CD4-positive, alpha-beta memory T cell (primary cell): ENCODE results near the gene PRDM15. TPM values are rescaled to one million over a fixed set of nuclear protein-coding genes. Genes with fewer than 3 reads are reported as not detected.

ENCODE experiments used
- CTCF ChIA-PET: fragments of 350-600 bp; sonication (Branson Sonifier 250); formaldehyde crosslinking; loops from one replicate; lab custom pipeline; 2021; ENCODE audit warnings: inconsistent platforms; ENCODE audit not compliant: partially characterized antibody; lab: Charles Lee
- POLR2A ChIA-PET: fragments of 350-600 bp; sonication (Branson Sonifier 250); formaldehyde crosslinking; loops from one replicate; lab custom pipeline; 2021; ENCODE audit not compliant: partially characterized antibody; lab: Charles Lee
- DNase-seq, 5 donors: peaks; one replicate each; pipeline versions ENCODE4 v3.0.0 to v3.0.0-alpha.2; 2020 to 2022; ENCODE audit warnings: mixed read lengths in 1 of 5
- H3K27ac ChIP-seq: one replicate; pipeline ENCODE4 v1.7.0; 2013; ENCODE audit warnings: low read depth, low read length
- H3K27me3 ChIP-seq: 2 replicates; pipeline ENCODE4 v1.7.0; 2013; ENCODE audit warnings: mild to moderate bottlenecking, low read length, moderate library complexity; ENCODE audit not compliant: insufficient read depth
- H3K36me3 ChIP-seq: 2 replicates; pipeline ENCODE4 v1.7.0; 2013; ENCODE audit warnings: mild to moderate bottlenecking, low read length, moderate library complexity; ENCODE audit not compliant: insufficient read depth
- H3K4me1 ChIP-seq: 2 replicates; pipeline ENCODE4 v1.7.0; 2013; ENCODE audit warnings: mild to moderate bottlenecking, low read length, moderate library complexity; ENCODE audit not compliant: insufficient read depth
- H3K4me3 ChIP-seq, 2 donors: one replicate each; pipeline ENCODE4 v1.7.0; 2013; ENCODE audit warnings: low read length in 2 of 2, mild to moderate bottlenecking in 1 of 2
- H3K9me3 ChIP-seq, 2 donors: one replicate each; pipeline ENCODE4 v1.7.0; 2013; ENCODE audit warnings: low read length in 2 of 2, control low read depth in 1 of 2; ENCODE audit not compliant: control insufficient read depth in 1 of 2
- H3K27ac Mint-ChIP-seq, 7 donors: one replicate each; pipeline ENCODE4 v1.8.0; 2020 to 2021; ENCODE audit warnings: mixed read lengths in 7 of 7, mild to moderate bottlenecking in 6 of 7, inconsistent platforms in 3 of 7, moderate library complexity in 3 of 7
- H3K27me3 Mint-ChIP-seq, 2 donors: one replicate each; pipeline ENCODE4 v1.8.0; 2020 to 2021; ENCODE audit warnings: mixed read lengths in 2 of 2
- H3K36me3 Mint-ChIP-seq, 2 donors: one replicate each; pipeline ENCODE4 v1.8.0; 2020 to 2021; ENCODE audit warnings: mixed read lengths in 2 of 2, inconsistent platforms in 1 of 2, mild to moderate bottlenecking in 1 of 2
- H3K4me1 Mint-ChIP-seq, 4 donors: one replicate each; pipeline ENCODE4 v1.8.0; 2020 to 2021; ENCODE audit warnings: mixed read lengths in 4 of 4, mild to moderate bottlenecking in 1 of 4
- H3K4me3 Mint-ChIP-seq, 8 donors: one replicate each; pipeline ENCODE4 v1.8.0; 2020 to 2021; ENCODE audit warnings: mixed read lengths in 8 of 8, mild to moderate bottlenecking in 7 of 8, moderate library complexity in 6 of 8, inconsistent platforms in 3 of 8
- H3K9me3 Mint-ChIP-seq, 8 donors: one replicate each; pipeline ENCODE4 v1.8.0; 2020 to 2021; ENCODE audit warnings: mixed read lengths in 8 of 8, mild to moderate bottlenecking in 5 of 8, inconsistent platforms in 3 of 8, moderate library complexity in 1 of 8
- intact Hi-C: fragments of 100-400 bp; cut with micrococcal nuclease; formaldehyde crosslinking; loops from one replicate; pipeline ENCODE4 v1.15.1; 2023
- polyA plus RNA-seq, 2 donors: library from polyadenylated mRNA; unstranded; fragments of 300-500 nt; fragmentation: Illumina TruSeq; gene quantifications; one replicate each; pipeline ENCODE4 v1.2.3, GENCODE V29; 2021
- total RNA-seq, 2 experiments: library from RNA; stranded (reverse); gene quantifications; one replicate each; pipeline ENCODE4 v1.2.3, GENCODE V29; 2021

PRDM15 gene
- total and polyA plus RNA-seq, 4 experiments from 2014 or later: 0.50 to 14.3 (median 8.8) TPM

DNA sequence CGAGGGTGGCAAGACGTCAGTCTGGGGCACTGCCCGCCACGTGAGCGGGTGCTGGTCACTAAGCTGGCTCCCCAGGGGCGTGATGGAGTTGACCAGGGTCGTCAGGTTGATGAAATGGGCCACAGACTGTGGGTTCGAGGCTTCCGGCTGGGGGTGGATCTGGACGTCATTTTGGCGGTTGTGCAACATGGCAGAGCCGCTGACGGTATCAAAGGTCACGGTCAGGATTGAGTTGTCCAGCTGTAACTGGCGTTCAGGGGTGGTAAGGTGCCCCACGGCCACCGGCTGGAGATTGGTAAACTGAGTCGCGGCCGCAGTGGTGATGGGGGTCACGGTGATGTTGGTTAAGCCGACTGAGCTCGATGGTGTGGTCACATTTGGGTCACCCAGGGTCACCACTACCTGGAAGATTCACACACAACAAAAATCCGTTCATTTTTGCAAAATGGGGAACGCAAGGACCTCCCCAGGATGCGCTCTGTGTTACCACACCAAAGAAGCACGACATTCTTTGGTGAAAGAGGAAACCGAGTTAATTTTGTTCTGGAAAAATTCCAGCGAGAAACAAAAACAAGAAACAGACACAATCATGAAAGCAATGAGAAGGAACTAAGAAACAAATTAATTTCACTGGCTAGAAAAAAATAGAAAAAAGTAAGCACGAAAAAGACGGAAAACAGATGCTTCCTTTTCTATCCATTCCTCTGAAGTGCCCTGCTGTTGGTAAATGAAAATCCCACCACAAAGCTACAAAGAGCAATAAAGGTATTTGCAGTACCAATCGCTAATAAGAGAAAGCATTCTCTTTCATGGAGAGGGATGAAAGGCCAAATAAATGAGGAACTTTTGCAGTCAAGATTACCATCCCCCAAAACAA, 77.6 kb downstream of the PRDM15 start:
- Histone ChIP-seq H3K27ac (no peak overlapping the region), H3K4me1 (no peaks in the 10 kb centered on the region), H3K9me3 (no peaks in the 10 kb centered on the region), H3K4me3 (no peak overlapping the region), H3K27me3 (no peaks in the 10 kb centered on the region), H3K36me3 (peaks cover 13% of the 10 kb centered on the region)
- no peak for DNase-seq
- Mint-ChIP-seq H3K4me1 (peaks cover 0 to 4% (median 0%) of the 10 kb centered on the region in 4 donors), H3K9me3 (peaks cover 0 to under 1% (median 0%) of the 10 kb centered on the region in 8 donors), H3K27ac (no peak overlapping the region), H3K4me3 (no peak overlapping the region), H3K27me3 (no peaks in the 10 kb centered on the region), H3K36me3 (peaks cover 36 to 53% of the 10 kb centered on the region in 2 donors)
- CTCF ChIA-PET: interaction anchor here (1.4 kb wide), 1 partner anchor 15 kb away, joined by 3 read pairs; no protein-coding TSS in a partner anchor
- POLR2A ChIA-PET: no interaction called here
- intact Hi-C loops: no loop called here

DNA sequence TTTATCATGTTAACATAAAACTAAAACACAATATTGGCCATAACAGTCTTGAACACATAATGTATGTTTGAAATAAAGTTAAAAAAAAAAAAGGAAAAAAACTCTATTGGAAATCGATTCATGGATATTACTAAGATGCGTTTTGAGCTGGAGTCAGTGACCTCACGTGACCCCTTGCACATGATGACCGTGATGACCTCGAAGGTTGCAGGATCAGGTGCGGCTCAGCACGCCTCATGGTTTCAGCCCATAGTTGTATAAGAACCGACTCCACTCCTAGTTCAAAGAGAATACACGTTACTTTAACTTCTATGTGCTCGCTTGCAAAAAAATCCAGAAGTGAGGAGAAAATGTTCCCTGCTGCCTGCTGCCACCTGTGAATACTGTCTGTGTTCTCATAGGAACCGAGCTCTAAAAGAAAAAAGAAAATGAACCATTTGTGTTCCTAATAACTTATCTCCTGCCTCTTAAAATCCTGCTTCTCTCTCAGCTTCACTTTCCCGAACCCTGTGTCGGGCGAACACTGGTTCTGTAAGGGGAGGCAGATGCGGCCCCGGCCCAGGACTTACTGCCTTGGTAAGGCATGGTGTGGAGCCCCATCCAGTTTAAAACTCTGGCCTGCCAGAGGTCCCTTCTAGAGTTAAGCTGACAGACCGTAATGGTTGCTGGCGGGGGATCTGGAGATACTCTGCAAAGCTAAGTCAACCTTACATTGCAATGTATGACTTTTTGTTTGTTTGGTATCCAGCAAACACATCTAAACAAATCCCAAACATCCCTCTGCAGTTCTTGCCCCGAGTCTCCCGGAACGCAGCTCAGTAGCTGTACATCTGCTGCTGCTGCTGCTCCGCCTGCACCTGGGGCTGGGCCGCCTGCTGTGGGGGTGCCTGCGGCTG, 78.5 kb downstream of the PRDM15 start:
- POLR2A ChIA-PET: no interaction called here
- H3K4me1 ChIP-seq: no peaks in the 10 kb centered on the region
- Mint-ChIP-seq H3K27ac (peak overlapping the region in 1 of 7 donors; percentile 19), H3K9me3 (no peaks in the 10 kb centered on the region), H3K27me3 (no peaks in the 10 kb centered on the region), H3K4me1 (peaks cover 0 to 3% (median 0%) of the 10 kb centered on the region in 4 donors), H3K4me3 (no peak overlapping the region), H3K36me3 (peaks cover 32 to 53% of the 10 kb centered on the region in 2 donors)
- intact Hi-C loops: no loop called here
- no peaks in the 10 kb centered on the region for H3K9me3 ChIP-seq
- no peak for DNase-seq
- H3K27ac ChIP-seq: no peak overlapping the region
- peaks cover 13% of the 10 kb centered on the region for H3K36me3 ChIP-seq
- no peak overlapping the region for H3K4me3 ChIP-seq
- CTCF ChIA-PET: interaction anchor here (1.4 kb wide), 1 partner anchor 16 kb away, joined by 3 read pairs; no protein-coding TSS in a partner anchor
- H3K27me3 ChIP-seq: no peaks in the 10 kb centered on the region

DNA sequence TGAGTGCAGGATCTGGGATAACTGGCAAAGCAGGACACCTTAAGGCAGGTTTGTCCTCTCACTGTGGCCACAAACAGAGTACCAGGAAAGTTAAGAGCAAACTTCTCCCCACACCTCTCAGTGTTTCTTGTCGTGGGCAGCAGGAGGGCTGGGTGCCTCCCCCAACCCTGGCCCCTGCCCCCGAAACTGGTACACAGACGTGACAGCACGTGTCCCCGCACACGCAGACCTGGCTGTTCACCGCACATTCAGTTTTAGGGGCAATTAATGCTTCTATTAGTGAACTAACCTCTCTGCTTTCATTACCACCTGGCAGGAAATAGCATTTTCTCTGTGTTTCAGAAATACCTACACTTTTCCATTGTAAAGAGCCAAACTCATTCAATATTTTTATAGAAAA, 79.4 kb downstream of the PRDM15 start:
- intact Hi-C loops: no loop called here
- Histone ChIP-seq H3K36me3 (peaks cover 13% of the 10 kb centered on the region), H3K27me3 (no peaks in the 10 kb centered on the region), H3K27ac (no peak overlapping the region), H3K9me3 (no peaks in the 10 kb centered on the region), H3K4me1 (no peaks in the 10 kb centered on the region), H3K4me3 (no peak overlapping the region)
- H3K9me3 Mint-ChIP-seq: peaks cover 0 to 2% (median 0%) of the 10 kb centered on the region in 8 donors
- peak overlapping the region in 1 of 7 donors; percentile 43 for H3K27ac Mint-ChIP-seq
- H3K36me3 Mint-ChIP-seq: peaks cover 29 to 51% of the 10 kb centered on the region in 2 donors
- no peaks in the 10 kb centered on the region for H3K4me1 Mint-ChIP-seq
- H3K27me3 Mint-ChIP-seq: no peaks in the 10 kb centered on the region
- H3K4me3 Mint-ChIP-seq: no peak overlapping the region
- ChIA-PET POLR2A (no interaction called here), CTCF (no interaction called here)
- no peak for DNase-seq

DNA sequence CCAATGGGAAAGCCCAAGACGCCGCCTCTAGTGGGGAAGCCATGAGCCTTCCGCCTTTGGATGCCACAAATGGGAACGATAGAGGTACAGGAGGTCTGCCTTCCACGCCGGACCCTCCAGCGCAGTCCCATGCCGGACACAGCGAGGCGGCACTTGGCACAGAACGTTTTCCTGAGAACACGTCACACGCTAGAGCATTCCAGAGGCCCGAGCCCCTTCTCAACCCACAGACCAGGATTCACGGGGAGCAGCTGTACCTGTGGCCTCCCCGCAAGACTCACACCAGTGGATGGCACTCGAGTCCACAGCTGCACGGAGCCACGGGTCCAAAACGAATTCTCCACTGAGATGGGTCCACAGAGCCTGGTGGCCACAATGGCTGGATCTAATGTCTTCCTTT, 80.8 kb downstream of the PRDM15 start:
- Histone ChIP-seq H3K4me1 (no peaks in the 10 kb centered on the region), H3K27me3 (no peaks in the 10 kb centered on the region), H3K9me3 (no peaks in the 10 kb centered on the region), H3K36me3 (peaks cover 13% of the 10 kb centered on the region), H3K27ac (no peak overlapping the region), H3K4me3 (no peak overlapping the region)
- Mint-ChIP-seq H3K4me3 (no peak overlapping the region), H3K27ac (no peak overlapping the region), H3K9me3 (peaks cover 0 to 10% (median 6%) of the 10 kb centered on the region in 8 donors), H3K36me3 (peaks cover 32 to 44% of the 10 kb centered on the region in 2 donors), H3K4me1 (no peaks in the 10 kb centered on the region), H3K27me3 (peaks cover 2 to 4% of the 10 kb centered on the region in 2 donors)
- ChIA-PET POLR2A (no interaction called here), CTCF (no interaction called here)
- no peak for DNase-seq
- intact Hi-C loops: no loop called here

DNA sequence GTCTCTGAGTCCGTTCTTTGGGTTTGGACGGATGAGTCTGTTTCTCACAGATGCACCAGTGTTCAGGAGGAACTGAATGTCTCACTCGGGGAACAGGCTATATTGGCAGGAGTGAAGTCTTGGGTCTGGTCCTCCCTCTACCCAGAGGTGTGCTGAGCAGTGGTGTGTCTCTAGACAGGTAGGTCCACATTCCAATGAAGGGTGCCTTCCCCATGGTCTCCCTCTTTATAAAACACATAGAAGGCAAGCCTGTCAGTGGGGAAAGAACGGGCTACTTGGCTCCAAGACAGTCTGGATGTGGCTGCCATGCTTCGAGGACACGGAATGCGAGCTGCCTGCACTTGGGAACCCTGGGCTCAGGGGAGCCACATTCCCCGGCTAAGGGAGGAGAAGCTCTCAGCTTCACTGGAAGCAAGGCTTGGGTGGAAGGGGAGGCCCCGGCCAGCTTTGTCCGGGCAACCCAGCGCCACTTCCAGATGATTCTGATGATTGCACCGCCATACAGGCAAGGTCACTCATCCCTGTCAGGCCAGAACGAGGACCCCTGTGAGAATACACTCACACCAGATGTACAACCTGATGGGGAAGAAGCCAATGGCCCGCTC, 82.6 kb downstream of the PRDM15 start:
- Histone ChIP-seq H3K36me3 (peaks cover 10% of the 10 kb centered on the region), H3K9me3 (peaks cover 0 to 9% of the 10 kb centered on the region in 2 donors), H3K27ac (no peak overlapping the region), H3K4me3 (no peak overlapping the region), H3K27me3 (no peaks in the 10 kb centered on the region), H3K4me1 (no peaks in the 10 kb centered on the region)
- POLR2A ChIA-PET: no interaction called here
- H3K36me3 Mint-ChIP-seq: peaks cover 24 to 33% of the 10 kb centered on the region in 2 donors
- intact Hi-C loops: no loop called here
- H3K4me1 Mint-ChIP-seq: no peaks in the 10 kb centered on the region
- no peak overlapping the region for H3K4me3 Mint-ChIP-seq
- no peak overlapping the region for H3K27ac Mint-ChIP-seq
- DNase-seq: no peak
- H3K27me3 Mint-ChIP-seq: peaks cover 6 to 7% of the 10 kb centered on the region in 2 donors
- peaks cover 0 to 26% (median 20%) of the 10 kb centered on the region in 8 donors for H3K9me3 Mint-ChIP-seq
- CTCF ChIA-PET: no interaction called here

DNA sequence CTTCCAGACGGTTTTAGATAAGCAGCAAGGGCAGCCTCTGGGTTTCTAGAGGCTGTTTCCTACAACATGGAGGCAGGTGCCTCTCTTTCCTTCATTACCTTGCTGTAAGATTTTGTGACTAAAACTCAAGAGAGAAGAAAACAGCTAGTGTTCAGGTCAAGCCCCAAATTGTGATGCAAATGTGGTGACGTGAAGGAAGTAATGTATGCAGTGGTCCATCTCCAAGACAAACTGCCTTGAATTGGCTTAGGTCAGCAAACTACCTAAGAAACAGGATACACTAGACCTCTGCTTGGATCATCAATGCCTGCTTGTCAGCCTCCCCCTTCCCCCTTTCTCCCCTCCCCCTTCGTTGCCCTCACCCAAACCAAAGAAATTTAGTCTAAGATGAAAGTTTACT, 83.4 kb downstream of the PRDM15 start:
- ChIA-PET POLR2A (no interaction called here), CTCF (no interaction called here)
- no peak for DNase-seq
- Histone ChIP-seq H3K27me3 (no peaks in the 10 kb centered on the region), H3K9me3 (peaks cover 0 to 9% of the 10 kb centered on the region in 2 donors), H3K4me3 (no peak overlapping the region), H3K4me1 (no peaks in the 10 kb centered on the region), H3K27ac (no peak overlapping the region), H3K36me3 (peaks cover 1% of the 10 kb centered on the region)
- Mint-ChIP-seq H3K27me3 (peaks cover 6 to 7% of the 10 kb centered on the region in 2 donors), H3K4me3 (no peak overlapping the region), H3K9me3 (peaks cover 0 to 30% (median 24%) of the 10 kb centered on the region in 8 donors), H3K4me1 (no peaks in the 10 kb centered on the region), H3K36me3 (peaks cover 18 to 28% of the 10 kb centered on the region in 2 donors), H3K27ac (no peak overlapping the region)
- intact Hi-C loops: no loop called here
